Muscle layer of colon (tissue), 2 donors: Measurements from ENCODE around the gene EVL.
A peak's percentile ranks its signal among the peaks of the same experiment; 100 is the strongest.

Experiments
- H3K27ac ChIP-seq: one replicate; pipeline ENCODE4 v1.7.0; 2013; ENCODE audit warnings: low read depth, mild to moderate bottlenecking, low read length, moderate library complexity
- H3K27me3 ChIP-seq, 2 donors: one replicate each; pipeline ENCODE4 v1.7.0; 2013; ENCODE audit warnings: low read length in 2 of 2, mild to moderate bottlenecking in 2 of 2; ENCODE audit not compliant: insufficient read depth in 2 of 2, control insufficient read depth in 1 of 2
- H3K36me3 ChIP-seq: one replicate; pipeline ENCODE4 v1.7.0; 2013; ENCODE audit warnings: mild to moderate bottlenecking, low read length; ENCODE audit not compliant: insufficient read depth
- H3K4me1 ChIP-seq: one replicate; pipeline ENCODE4 v1.7.0; 2013; ENCODE audit warnings: mild to moderate bottlenecking, low read length; ENCODE audit not compliant: insufficient read depth
- H3K4me3 ChIP-seq, 2 donors: one replicate each; pipeline ENCODE4 v1.7.0; 2013; ENCODE audit warnings: low read length in 2 of 2, low read depth in 1 of 2, mild to moderate bottlenecking in 1 of 2, moderate library complexity in 1 of 2
- H3K9ac ChIP-seq: one replicate; pipeline ENCODE4 v1.7.0; 2013; ENCODE audit warnings: low read length
- H3K9me3 ChIP-seq: one replicate; pipeline ENCODE4 v1.7.0; 2013; ENCODE audit warnings: mild to moderate bottlenecking, low read length
- donor health status: abdominal sarcoma.
- donor health status: Adenocarcinoma of cecum.

EVL gene

GRCh38 chr14:100192250-100192671 is 127.0 kb downstream of the EVL start:
- no peaks in the 10 kb centered on the region for H3K9me3 ChIP-seq
- no peaks in the 10 kb centered on the region for H3K36me3 ChIP-seq
- H3K27ac ChIP-seq = peak overlapping the region; percentile 86
- peaks cover 5% of the 10 kb centered on the region for H3K4me1 ChIP-seq
- H3K27me3 ChIP-seq = no peaks in the 10 kb centered on the region
- peak overlapping the region; percentile 42 to 53 for H3K4me3 ChIP-seq
- peak overlapping the region; percentile 65 for H3K9ac ChIP-seq

GRCh38 chr14:100192672-100193416 is 127.6 kb downstream of the EVL start:
- no peaks in the 10 kb centered on the region for H3K27me3 ChIP-seq
- peak overlapping the region; percentile 42 to 82 for H3K4me3 ChIP-seq
- peaks cover 5% of the 10 kb centered on the region for H3K4me1 ChIP-seq
- no peaks in the 10 kb centered on the region for H3K36me3 ChIP-seq
- peak overlapping the region; percentile 90 for H3K27ac ChIP-seq
- no peaks in the 10 kb centered on the region for H3K9me3 ChIP-seq
- H3K9ac ChIP-seq = peak overlapping the region; percentile 65
